ENCODE measurements around the gene JARID2.

Gene JARID2

GRCh38 chr6:15332446-15332845 lies 86.6 kb downstream of the JARID2 start:
- DNase-seq (ENCODE audit: low spot score): no peak

GRCh38 chr6:15335385-15335784 lies 89.5 kb downstream of the JARID2 start:
- no peak for DNase-seq (ENCODE audit: low spot score)

- no peak for DNase-seq (ENCODE audit: low spot score)
Measured at GRCh38 chr6:15335916-15336315, 90.0 kb downstream of the JARID2 start.

- DNase-seq (ENCODE audit: low spot score): no peak
Measured at GRCh38 chr6:15336900-15337560, 91.2 kb downstream of the JARID2 start.

- DNase-seq (ENCODE audit: low spot score): no peak
Measured at GRCh38 chr6:15337582-15337981, 91.7 kb downstream of the JARID2 start.

- DNase-seq (ENCODE audit: low spot score): no peak
Measured at GRCh38 chr6:15338476-15338875, 92.6 kb downstream of the JARID2 start.

GRCh38 chr6:15339081-15339480 lies 93.2 kb downstream of the JARID2 start:
- DNase-seq (ENCODE audit: low spot score): no peak

GRCh38 chr6:15340105-15340601 lies 94.3 kb downstream of the JARID2 start:
- DNase-seq (ENCODE audit: low spot score): no peak

- no peak for DNase-seq (ENCODE audit: low spot score)
Measured at GRCh38 chr6:15340775-15341174, 94.9 kb downstream of the JARID2 start.

- DNase-seq (ENCODE audit: low spot score): peak; percentile 61
Measured at GRCh38 chr6:15341311-15342001, 95.6 kb downstream of the JARID2 start.

GRCh38 chr6:15342114-15342513 lies 96.2 kb downstream of the JARID2 start:
- DNase-seq (ENCODE audit: low spot score): no peak

- no peak for DNase-seq (ENCODE audit: low spot score)
Measured at GRCh38 chr6:15343490-15344191, 97.8 kb downstream of the JARID2 start.

- no peak for DNase-seq (ENCODE audit: low spot score)
Measured at GRCh38 chr6:15344192-15344519, 98.3 kb downstream of the JARID2 start.

- DNase-seq (ENCODE audit: low spot score): no peak
Measured at GRCh38 chr6:15344831-15345230, 99.0 kb downstream of the JARID2 start.

- no peak for DNase-seq (ENCODE audit: low spot score)
Measured at GRCh38 chr6:15346315-15346714, 100.4 kb downstream of the JARID2 start.

- no peak for DNase-seq (ENCODE audit: low spot score)
Measured at GRCh38 chr6:15348528-15348927, 102.7 kb downstream of the JARID2 start.

- DNase-seq (ENCODE audit: low spot score): no peak
Measured at GRCh38 chr6:15349379-15349778, 103.5 kb downstream of the JARID2 start.

- no peak for DNase-seq (ENCODE audit: low spot score)
Measured at GRCh38 chr6:15350386-15351083, 104.7 kb downstream of the JARID2 start.

GRCh38 chr6:15351631-15352030 lies 105.8 kb downstream of the JARID2 start:
- peak; percentile 42 for DNase-seq (ENCODE audit: low spot score)

- no peak for DNase-seq (ENCODE audit: low spot score)
Measured at GRCh38 chr6:15352220-15352619, 106.4 kb downstream of the JARID2 start.

GRCh38 chr6:15352845-15353244 lies 107.0 kb downstream of the JARID2 start:
- peak; percentile 50 for DNase-seq (ENCODE audit: low spot score)

GRCh38 chr6:15355683-15356099 lies 109.8 kb downstream of the JARID2 start:
- DNase-seq (ENCODE audit: low spot score): no peak

- DNase-seq (ENCODE audit: low spot score): no peak
Measured at GRCh38 chr6:15356179-15356578, 110.3 kb downstream of the JARID2 start.
